ENCODE data around the gene CLTCL1. TPM values are rescaled to one million over a fixed set of nuclear protein-coding genes. Genes with fewer than 3 reads are reported as not detected.
A peak's percentile ranks its signal among the peaks of the same experiment; 100 is the strongest.

CLTCL1 gene
- total RNA-seq, 1 donor: 7.1 TPM

DNA sequence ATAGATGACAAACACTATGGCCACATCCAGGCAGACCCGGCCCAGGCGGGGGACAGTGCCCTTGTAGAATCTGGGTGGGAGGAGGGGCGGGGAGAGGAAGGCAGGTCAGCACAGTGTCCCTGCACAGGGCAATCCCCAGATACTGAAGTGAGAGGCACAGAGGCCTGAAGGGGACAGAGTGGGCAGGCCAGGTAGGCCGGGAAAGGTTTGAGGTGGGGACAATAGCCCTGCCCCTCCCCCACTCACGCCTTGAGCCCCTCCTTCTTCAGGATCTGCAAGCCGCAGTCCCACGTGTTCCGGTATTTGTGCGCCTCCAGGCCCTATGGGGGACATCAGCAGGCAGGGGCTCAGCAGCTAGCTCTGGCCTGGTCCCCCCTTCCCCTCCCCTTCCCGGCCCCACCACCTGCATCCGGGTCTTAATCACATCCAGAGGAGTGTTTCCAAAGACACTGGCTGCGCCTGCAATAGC, 115.3 kb downstream of the CLTCL1 start:
- DNase-seq (ENCODE audit: low read depth): no peak
- no peak overlapping the region for H3K4me3 ChIP-seq (ENCODE audit: low read depth, low read length)
- TF ChIP-seq, protein P1, sequence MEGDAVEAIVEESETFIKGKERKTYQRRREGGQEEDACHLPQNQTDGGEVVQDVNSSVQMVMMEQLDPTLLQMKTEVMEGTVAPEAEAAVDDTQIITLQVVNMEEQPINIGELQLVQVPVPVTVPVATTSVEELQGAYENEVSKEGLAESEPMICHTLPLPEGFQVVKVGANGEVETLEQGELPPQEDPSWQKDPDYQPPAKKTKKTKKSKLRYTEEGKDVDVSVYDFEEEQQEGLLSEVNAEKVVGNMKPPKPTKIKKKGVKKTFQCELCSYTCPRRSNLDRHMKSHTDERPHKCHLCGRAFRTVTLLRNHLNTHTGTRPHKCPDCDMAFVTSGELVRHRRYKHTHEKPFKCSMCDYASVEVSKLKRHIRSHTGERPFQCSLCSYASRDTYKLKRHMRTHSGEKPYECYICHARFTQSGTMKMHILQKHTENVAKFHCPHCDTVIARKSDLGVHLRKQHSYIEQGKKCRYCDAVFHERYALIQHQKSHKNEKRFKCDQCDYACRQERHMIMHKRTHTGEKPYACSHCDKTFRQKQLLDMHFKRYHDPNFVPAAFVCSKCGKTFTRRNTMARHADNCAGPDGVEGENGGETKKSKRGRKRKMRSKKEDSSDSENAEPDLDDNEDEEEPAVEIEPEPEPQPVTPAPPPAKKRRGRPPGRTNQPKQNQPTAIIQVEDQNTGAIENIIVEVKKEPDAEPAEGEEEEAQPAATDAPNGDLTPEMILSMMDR (IDR thresholded peaks at IDR 0.05; ENCODE audit: insufficient read depth, low read length): no peak

DNA sequence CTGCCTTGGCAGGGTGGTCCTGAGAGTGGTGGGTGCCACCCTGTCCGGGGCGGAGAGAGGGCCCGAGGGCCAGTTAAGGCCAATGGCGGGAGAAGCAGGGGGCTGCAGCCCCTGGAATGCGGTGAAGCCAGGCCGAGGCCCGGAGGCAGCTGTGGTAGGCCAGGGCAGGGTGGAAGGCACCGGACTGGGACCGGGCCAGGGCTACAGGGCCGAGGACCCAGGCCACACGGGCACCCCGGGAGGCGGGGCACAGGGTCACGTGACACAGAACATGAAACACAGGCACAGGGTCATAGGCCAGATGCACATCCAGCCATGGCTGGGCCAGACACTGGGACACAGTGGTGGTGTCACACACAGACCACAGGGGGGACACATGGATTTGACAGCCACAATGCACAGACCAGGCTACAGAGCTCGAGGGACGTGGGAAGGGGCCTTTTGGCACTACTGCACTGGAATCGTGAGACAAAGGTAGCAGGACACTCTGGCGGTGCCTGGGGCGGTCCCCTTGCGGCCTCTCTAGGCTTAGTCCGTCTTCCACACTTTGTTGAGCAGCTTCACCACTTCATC, 115.8 kb downstream of the CLTCL1 start:
- DNase-seq (ENCODE audit: low read depth): no peak

DNA sequence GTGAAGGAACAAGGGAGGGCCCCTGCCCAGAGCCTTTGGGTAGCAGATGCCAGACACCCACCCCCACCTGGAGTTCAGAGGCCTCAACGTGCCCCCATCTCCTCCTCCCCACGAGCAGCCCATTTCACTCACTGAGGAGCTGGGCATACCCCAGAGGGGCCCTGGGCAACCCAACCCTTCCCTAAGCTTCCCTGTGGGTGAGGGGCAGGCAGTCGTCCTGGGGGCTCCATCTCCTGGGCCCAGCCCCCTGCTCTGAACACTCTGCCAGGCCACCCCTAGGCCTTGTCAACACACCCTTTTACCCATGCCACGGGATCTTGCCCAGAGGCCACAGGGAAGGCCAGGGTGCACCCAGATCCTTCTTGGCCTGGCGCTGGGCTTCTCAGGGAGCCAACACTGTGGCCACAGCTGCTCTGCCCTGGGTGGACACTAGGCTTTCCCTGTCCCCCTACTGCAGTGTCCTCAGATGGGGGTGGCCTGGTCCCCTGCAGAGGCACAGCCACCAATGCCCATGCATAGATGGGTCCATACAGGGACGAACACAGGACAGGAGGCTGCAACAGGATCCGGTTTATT, 116.4 kb downstream of the CLTCL1 start:
- DNase-seq (ENCODE audit: low read depth): no peak
- TF ChIP-seq, protein P1 (IDR thresholded peaks at IDR 0.05; ENCODE audit: insufficient read depth, low read length): no peak
- H3K4me3 ChIP-seq (ENCODE audit: low read depth, low read length): peak overlapping the region; percentile 17

More for the DNA sequence above, 115.8 kb downstream of the CLTCL1 start:
- TF ChIP-seq, protein P1 (IDR thresholded peaks at IDR 0.05; ENCODE audit: insufficient read depth, low read length): no peak
- no peak overlapping the region for H3K4me3 ChIP-seq (ENCODE audit: low read depth, low read length)

DNA sequence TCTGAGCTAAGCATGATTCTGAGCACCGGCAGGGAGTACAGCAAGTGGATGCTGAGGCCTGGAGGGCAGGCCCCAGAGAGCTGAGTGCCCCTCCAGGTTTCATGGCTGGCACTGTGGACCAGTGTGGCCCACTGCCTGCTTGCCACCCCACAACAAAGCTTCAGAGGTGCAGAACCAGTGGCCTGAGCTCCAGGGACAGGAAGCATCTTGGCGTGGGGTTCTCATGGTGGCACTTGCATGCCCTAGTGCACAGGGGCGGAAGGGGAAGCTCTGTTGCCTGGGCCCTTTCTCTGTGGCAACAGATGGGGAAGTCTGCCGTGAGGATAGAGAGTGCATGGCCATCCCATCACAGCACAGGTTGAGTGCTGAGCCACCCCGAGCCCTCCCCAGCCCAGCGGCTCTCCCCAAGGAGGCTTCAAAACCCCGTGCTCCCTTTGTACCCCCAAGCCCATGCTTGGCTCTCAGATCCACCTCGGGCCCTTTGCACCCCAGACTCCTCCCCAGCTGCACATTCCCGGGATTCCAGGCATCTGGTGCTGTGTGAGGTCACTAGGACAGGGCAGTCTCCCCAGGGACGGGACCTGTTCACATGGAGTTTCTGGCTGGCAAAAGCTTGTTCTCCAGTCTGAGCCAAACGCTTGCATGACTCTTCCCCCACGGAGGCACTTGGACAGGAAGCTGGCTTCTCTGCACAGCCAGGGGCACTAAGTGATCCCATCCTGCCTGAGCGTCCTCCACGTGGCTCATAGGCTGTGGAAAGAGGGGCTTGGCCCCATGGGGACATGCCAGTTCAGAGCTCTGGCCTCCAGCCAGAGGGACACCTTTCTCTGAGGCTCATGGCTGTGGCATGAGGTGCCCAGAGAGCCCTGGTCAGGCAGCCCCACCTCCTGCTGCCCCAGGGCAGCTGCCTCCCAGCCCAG, 117.2 kb downstream of the CLTCL1 start:
- no peak overlapping the region for H3K4me3 ChIP-seq (ENCODE audit: low read depth, low read length)
- peak; percentile 82 for DNase-seq (ENCODE audit: low read depth)
- TF ChIP-seq, protein P1 (IDR thresholded peaks at IDR 0.05; ENCODE audit: insufficient read depth, low read length): no peak

DNA sequence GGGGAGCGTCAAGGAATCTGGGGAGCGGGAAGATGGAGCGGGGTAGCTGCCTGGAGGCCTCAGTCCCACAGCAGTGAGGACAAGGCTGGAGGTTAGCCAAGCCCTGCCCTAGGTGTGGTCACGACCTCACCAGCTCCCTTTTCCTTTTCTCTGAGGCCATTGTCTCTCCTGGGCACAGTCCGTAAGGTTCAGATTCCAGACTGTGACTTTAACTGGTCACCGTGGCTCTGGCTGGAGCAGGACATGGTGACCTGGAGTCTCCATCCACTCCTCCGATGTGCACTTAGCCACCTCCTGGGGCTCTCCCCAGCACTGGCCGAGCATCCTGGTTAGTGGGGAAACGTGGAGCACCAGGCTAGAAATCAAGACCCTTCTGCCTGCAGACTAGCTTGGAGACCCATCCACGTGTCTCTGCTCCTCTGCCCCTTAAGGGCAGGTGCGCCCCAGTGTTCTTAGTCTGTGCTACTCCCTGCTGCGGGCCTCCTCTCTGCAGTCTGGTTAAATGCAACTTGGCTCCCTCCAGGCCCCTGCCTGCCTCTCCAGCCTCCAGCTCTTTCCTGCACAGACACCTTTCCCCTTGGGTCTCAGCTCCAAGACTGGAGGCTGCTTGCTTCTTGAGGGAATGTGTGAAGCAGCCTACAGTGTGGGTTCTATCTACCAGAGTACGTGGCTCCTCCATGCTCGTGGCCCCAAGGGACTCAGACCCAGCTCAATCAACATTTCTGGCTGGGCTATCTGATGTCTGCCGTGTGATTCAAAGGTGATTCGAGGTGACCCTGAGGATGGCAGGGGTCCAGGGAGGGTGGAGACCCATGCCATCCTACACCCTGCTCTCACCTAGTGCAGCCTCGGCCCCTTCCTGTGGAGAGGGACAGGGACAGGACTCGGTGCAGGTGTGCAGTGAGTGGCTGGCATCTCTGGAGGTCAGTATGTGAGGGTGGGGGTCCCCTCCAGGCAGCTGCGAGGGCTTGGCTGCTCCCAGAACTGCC, 118.2 kb downstream of the CLTCL1 start:
- peak overlapping the region; percentile 94 for H3K4me3 ChIP-seq (ENCODE audit: low read depth, low read length)
- TF ChIP-seq, protein P1 (IDR thresholded peaks at IDR 0.05; ENCODE audit: insufficient read depth, low read length): no peak
- DNase-seq (ENCODE audit: low read depth): no peak

Data from fibroblast of the aortic adventitia (primary cell).